ENCODE results near the gene GPR148.

Gene GPR148

GRCh38 chr2:130754811-130755210 lies 25.9 kb downstream of the GPR148 start:
- no peak for DNase-seq

- DNase-seq: peak; percentile 6
Measured at GRCh38 chr2:130755256-130756052, 26.6 kb downstream of the GPR148 start, which contains the start of gene AMER3. AMER3 (plus strand) TSS chr2:130755540; CDS start chr2:130762073, 6,533 bp downstream.

GRCh38 chr2:130756053-130756873 lies 27.4 kb downstream of the GPR148 start:
- no peak for DNase-seq

GRCh38 chr2:130756874-130757668 lies 28.2 kb downstream of the GPR148 start:
- no peak for DNase-seq

- DNase-seq: no peak
Measured at GRCh38 chr2:130759906-130760753, 31.3 kb downstream of the GPR148 start.

GRCh38 chr2:130760754-130761751 lies 32.2 kb downstream of the GPR148 start:
- no peak for DNase-seq

GRCh38 chr2:130762031-130762909 lies 33.4 kb downstream of the GPR148 start:
- DNase-seq: no peak

- no peak for DNase-seq
Measured at GRCh38 chr2:130762910-130763385, 34.1 kb downstream of the GPR148 start.

- no peak for DNase-seq
Measured at GRCh38 chr2:130763405-130763804, 34.5 kb downstream of the GPR148 start.

GRCh38 chr2:130764035-130764820 lies 35.4 kb downstream of the GPR148 start:
- no peak for DNase-seq

- no peak for DNase-seq
Measured at GRCh38 chr2:130764821-130765115, 35.9 kb downstream of the GPR148 start.

- DNase-seq: no peak
Measured at GRCh38 chr2:130765464-130765863, 36.6 kb downstream of the GPR148 start.

- no peak for DNase-seq
Measured at GRCh38 chr2:130766037-130766436, 37.2 kb downstream of the GPR148 start.

GRCh38 chr2:130766711-130767407 lies 38.0 kb downstream of the GPR148 start:
- DNase-seq: no peak

- no peak for DNase-seq
Measured at GRCh38 chr2:130767408-130767775, 38.5 kb downstream of the GPR148 start.

- DNase-seq: no peak
Measured at GRCh38 chr2:130768191-130768855, 39.5 kb downstream of the GPR148 start.

- no peak for DNase-seq
Measured at GRCh38 chr2:130769343-130769907, 40.6 kb downstream of the GPR148 start.
